ENCODE results near the gene CNTNAP5. TPM values are rescaled to one million over a fixed set of nuclear protein-coding genes. Genes with fewer than 3 reads are reported as not detected.

The CNTNAP5 gene
- polyA plus RNA-seq, 4 donors, result 0.04 to 0.19 (median 0.04) TPM; not detected in 1

GRCh38 chr2:124867247-124867646, 842.2 kb downstream of the CNTNAP5 start:
- DNase-seq (ENCODE audit: low read depth in 4 of 4, low spot score in 3 of 4), result no peak

GRCh38 chr2:124874219-124874618, 849.1 kb downstream of the CNTNAP5 start:
- DNase-seq (ENCODE audit: low read depth in 4 of 4, low spot score in 3 of 4), result no peak

GRCh38 chr2:124874676-124875075, 849.6 kb downstream of the CNTNAP5 start:
- no peak for DNase-seq (ENCODE audit: low read depth in 4 of 4, low spot score in 3 of 4)

- DNase-seq (ENCODE audit: low read depth in 4 of 4, low spot score in 3 of 4), result no peak
Observed at GRCh38 chr2:124875627-124876244, 850.6 kb downstream of the CNTNAP5 start.

- DNase-seq (ENCODE audit: low read depth in 4 of 4, low spot score in 3 of 4), result no peak
Observed at GRCh38 chr2:124877141-124877577, 852.1 kb downstream of the CNTNAP5 start.

GRCh38 chr2:124879640-124880039, 854.6 kb downstream of the CNTNAP5 start:
- DNase-seq (ENCODE audit: low read depth in 4 of 4, low spot score in 3 of 4), result no peak

GRCh38 chr2:124880995-124881394, 855.9 kb downstream of the CNTNAP5 start:
- no peak for DNase-seq (ENCODE audit: low read depth in 4 of 4, low spot score in 3 of 4)

GRCh38 chr2:124882423-124882822, 857.3 kb downstream of the CNTNAP5 start:
- no peak for DNase-seq (ENCODE audit: low read depth in 4 of 4, low spot score in 3 of 4)

GRCh38 chr2:124883595-124883994, 858.5 kb downstream of the CNTNAP5 start:
- DNase-seq (ENCODE audit: low read depth in 4 of 4, low spot score in 3 of 4), result no peak

- no peak for DNase-seq (ENCODE audit: low read depth in 4 of 4, low spot score in 3 of 4)
Observed at GRCh38 chr2:124884315-124884714, 859.2 kb downstream of the CNTNAP5 start.

GRCh38 chr2:124886216-124886615, 861.1 kb downstream of the CNTNAP5 start:
- DNase-seq (ENCODE audit: low read depth in 4 of 4, low spot score in 3 of 4), result no peak

- no peak for DNase-seq (ENCODE audit: low read depth in 4 of 4, low spot score in 3 of 4)
Observed at GRCh38 chr2:124887466-124887865, 862.4 kb downstream of the CNTNAP5 start.

GRCh38 chr2:124888431-124888830, 863.3 kb downstream of the CNTNAP5 start:
- no peak for DNase-seq (ENCODE audit: low read depth in 4 of 4, low spot score in 3 of 4)

GRCh38 chr2:124894199-124894598, 869.1 kb downstream of the CNTNAP5 start:
- DNase-seq (ENCODE audit: low read depth in 4 of 4, low spot score in 3 of 4), result no peak

GRCh38 chr2:124898827-124899226, 873.7 kb downstream of the CNTNAP5 start:
- DNase-seq (ENCODE audit: low read depth in 4 of 4, low spot score in 3 of 4), result no peak

GRCh38 chr2:124908411-124908810, 883.3 kb downstream of the CNTNAP5 start:
- no peak for DNase-seq (ENCODE audit: low read depth in 4 of 4, low spot score in 3 of 4)

GRCh38 chr2:124911560-124911959, 886.5 kb downstream of the CNTNAP5 start:
- no peak for DNase-seq (ENCODE audit: low read depth in 4 of 4, low spot score in 3 of 4)

- no peak for DNase-seq (ENCODE audit: low read depth in 4 of 4, low spot score in 3 of 4)
Observed at GRCh38 chr2:124913868-124914267, 888.8 kb downstream of the CNTNAP5 start.

- no peak for DNase-seq (ENCODE audit: low read depth in 4 of 4, low spot score in 3 of 4)
Observed at GRCh38 chr2:124915567-124915966, 890.5 kb downstream of the CNTNAP5 start.

- DNase-seq (ENCODE audit: low read depth in 4 of 4, low spot score in 3 of 4), result no peak
Observed at GRCh38 chr2:124919296-124919695, 894.2 kb downstream of the CNTNAP5 start.

GRCh38 chr2:124920448-124920847, 895.4 kb downstream of the CNTNAP5 start:
- no peak for DNase-seq (ENCODE audit: low read depth in 4 of 4, low spot score in 3 of 4)

- no peak for DNase-seq (ENCODE audit: low read depth in 4 of 4, low spot score in 3 of 4)
Observed at GRCh38 chr2:124921191-124921590, 896.1 kb downstream of the CNTNAP5 start.

- DNase-seq (ENCODE audit: low read depth in 4 of 4, low spot score in 3 of 4), result no peak
Observed at GRCh38 chr2:124923097-124923496, 898.0 kb downstream of the CNTNAP5 start.

All from right renal pelvis (tissue), 4 donors.